M059J (cell line): ENCODE measurements around the gene UBE2K. TPM values are rescaled to one million over a fixed set of nuclear protein-coding genes. Genes with fewer than 3 reads are reported as not detected.
"Not testable (repeated sequence)": the region's sequence is repeated elsewhere in the genome, so short reads cannot be mapped to it uniquely, and the experiment has no call there.

ENCODE experiments used
- DNase-seq: peaks from one replicate; pipeline ENCODE4 v3.0.0-alpha.2; 2012; ENCODE audit warnings: low read depth
- total RNA-seq: library from RNA; depleted of rRNA; stranded (reverse); fragments of >200 nt; shearing (Covaris generic); gene quantifications from 2 replicates; pipeline ENCODE4 v1.2.3, GENCODE V29; 2014

The UBE2K gene
- total RNA-seq, 1 experiment from 2014 or later: 28.1 TPM

DNA sequence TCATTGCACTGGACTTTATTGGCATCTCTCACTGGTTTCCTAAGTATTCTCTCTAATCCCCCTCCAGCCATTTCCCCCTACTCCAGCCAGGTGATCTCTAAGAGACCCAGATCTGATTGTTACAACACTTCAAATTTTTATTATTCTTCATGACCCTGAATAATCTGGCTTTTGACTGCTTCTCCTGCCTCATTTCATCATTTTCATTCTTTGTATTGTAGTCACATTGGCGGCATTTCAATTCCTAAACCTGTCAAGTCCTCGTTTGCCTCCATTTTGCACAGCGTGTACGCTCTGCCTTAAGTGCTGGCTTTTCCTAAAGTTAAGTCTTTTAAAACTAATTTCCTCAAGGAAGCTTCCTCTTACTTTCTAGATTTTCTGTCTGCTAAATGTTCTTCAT is 31.6 kb downstream of the UBE2K start:
- peak; percentile 32 for DNase-seq

GRCh38 chr4:39730072-39730471 is 32.1 kb downstream of the UBE2K start:
- DNase-seq: peak; percentile 45

- DNase-seq: no peak
Observed at GRCh38 chr4:39731908-39732307, 34.0 kb downstream of the UBE2K start.

DNA sequence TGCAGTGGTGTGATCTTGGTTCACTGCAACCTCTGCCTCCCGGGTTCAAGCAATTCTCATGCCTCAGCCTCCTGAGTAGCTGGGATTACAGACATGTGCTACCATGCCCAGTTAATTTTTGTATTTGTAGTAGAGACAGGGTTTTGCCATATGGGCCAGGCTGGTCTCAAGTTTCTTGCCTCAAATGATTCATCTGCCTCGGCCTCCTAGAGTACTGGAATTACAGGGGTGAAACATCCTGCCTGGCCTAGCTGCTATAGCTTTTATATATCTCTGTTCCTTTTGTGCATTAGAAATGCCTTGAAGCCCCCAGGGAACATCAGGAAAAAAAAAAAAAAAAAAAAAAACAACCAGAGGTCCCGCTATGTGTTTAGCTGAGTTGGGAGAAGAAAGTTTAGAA is 34.8 kb downstream of the UBE2K start:
- peak; percentile 83 for DNase-seq

DNA sequence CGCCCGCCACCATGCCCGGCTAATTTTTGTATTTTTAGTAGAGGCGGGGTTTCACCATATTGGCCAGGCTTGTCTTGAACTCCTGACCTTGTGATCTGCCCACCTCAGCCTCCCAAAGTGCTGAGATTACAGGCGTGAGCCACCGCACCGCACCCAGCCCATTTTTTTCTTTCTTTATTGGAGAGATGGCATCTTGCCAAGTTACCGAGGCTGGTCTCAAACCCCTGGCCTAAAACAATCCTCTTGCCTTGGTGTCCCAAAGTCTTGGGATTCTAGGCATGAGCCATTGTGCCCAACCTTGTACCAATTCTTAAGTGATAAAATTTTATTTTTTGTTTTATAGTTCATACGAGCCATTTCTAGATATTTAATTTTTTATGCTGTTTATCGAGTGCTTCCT is 41.7 kb downstream of the UBE2K start:
- not testable (repeated sequence) for DNase-seq

- no peak for DNase-seq
Observed at GRCh38 chr4:39741401-39741800, 43.5 kb downstream of the UBE2K start.

- no peak for DNase-seq
Observed at GRCh38 chr4:39745920-39746319, 48.0 kb downstream of the UBE2K start.

- no peak for DNase-seq
Observed at GRCh38 chr4:39750216-39750615, 52.3 kb downstream of the UBE2K start.

GRCh38 chr4:39754309-39754708 is 56.4 kb downstream of the UBE2K start:
- no peak for DNase-seq

- no peak for DNase-seq
Observed at GRCh38 chr4:39756159-39756558, 58.2 kb downstream of the UBE2K start.

GRCh38 chr4:39758176-39758575 is 60.2 kb downstream of the UBE2K start:
- no peak for DNase-seq

DNA sequence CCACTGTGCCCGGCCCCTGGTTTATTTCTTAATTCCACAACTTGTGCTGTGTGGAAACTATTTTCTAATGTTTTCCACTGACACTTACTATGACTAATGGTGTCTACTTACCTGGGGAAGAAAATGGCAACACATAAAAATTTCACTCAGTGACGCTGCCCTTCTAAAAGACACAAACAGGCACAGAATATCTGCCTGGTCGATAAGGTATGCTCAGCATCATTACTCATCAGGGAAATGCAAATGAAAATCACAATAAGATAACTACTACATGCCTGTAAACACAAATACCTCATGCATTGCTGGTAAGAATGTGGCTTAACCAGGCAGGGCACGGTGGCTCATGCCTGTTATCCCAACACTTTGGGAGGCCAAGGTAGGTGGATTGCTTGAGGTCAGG is 61.6 kb downstream of the UBE2K start:
- DNase-seq: no peak

DNA sequence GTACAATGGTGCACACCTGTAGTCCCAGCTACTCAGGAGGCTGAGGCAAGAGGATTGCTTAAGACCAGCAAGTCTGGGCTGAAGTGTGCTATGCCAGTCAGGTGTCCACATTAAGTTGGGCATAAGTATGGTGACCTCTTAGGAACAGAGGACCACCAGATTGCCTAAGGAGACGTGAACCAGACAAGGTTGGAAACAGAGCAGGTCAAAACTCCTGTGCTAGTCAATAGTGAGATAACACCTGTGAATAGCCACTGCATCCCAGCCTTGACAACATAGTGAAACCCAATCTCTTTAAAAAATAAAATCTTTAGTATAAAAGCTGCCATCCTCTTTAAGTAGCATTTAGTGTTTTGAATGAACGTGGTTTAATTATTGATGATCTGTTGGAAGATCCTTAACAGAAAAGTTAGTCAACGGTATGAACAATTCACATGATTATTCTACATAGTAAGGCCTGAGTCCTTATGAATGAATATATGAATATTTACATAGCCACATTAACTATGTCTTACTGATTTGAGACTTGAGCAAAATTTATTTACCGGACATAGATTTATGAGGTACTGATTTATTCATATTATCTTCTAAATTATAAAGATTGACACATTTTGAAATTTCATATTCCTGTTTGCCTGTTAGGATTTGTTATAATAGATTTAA is 63.2 kb downstream of the UBE2K start:
- DNase-seq: no peak

GRCh38 chr4:39763714-39764572 is 66.0 kb downstream of the UBE2K start:
- no peak for DNase-seq

GRCh38 chr4:39770005-39770404 is 72.1 kb downstream of the UBE2K start:
- DNase-seq: no peak

DNA sequence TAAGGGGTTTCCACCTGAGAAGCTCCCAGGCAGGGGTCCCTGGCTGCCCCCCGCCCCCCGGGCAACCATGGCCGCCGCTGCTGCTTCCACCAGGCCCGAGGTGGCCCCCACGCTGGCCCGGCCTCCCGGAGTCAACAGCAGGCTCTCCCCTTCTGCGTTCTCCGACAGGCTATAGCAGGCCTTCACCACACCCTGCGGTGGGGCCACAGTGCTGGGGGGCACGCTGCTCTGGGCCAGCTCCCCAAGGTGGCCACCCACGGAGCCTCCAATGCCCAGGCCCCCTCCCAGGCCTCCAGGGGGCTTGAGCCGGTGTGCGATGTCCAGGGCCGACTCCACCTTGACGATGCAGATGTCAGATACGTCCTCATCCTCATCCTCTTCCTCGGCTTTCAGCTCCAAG is 72.5 kb downstream of the UBE2K start:
- no peak for DNase-seq

- DNase-seq: no peak
Observed at GRCh38 chr4:39770969-39771724, 73.2 kb downstream of the UBE2K start.

DNA sequence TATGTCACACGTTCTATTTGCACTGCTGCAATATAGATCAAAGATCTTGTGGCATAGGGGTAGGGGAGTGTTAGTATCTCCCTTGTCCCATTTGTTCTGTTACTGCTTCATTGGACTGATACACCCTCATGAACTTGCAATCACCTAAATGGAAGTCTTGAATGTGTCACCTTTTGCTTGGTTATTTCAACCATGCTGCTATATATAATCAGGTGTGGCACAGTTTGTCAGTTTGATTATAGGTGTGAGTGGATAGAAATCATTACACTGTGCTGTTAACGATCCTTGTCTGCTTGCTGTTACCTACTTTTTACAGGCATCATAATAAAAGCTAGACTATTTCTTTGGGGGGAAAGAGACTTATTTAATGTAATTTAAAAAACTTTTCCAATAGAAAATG is 84.1 kb downstream of the UBE2K start:
- not testable (repeated sequence) for DNase-seq

GRCh38 chr4:39785083-39785482 is 87.1 kb downstream of the UBE2K start:
- no peak for DNase-seq

GRCh38 chr4:39786838-39787237 is 88.9 kb downstream of the UBE2K start:
- DNase-seq: no peak

GRCh38 chr4:39792128-39792527 is 94.2 kb downstream of the UBE2K start:
- no peak for DNase-seq

DNA sequence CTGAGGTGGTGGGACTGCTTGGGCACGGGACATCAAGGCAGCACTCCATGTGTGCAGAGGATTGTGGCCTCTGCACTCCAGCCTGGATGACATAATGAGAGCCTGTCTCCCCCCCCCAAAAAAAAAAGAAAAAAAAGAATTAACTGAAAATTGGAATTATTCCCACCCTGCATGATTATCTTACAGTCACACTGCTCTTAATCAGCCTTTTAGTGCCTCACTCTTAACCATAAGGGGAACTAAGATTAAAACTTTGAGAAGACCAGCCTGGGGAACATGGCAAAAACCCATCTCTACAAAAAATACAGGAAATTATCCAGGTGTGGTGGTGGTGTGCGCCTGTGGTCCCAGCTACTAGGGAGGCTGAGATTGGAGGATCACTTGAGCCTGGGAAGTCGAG is 94.6 kb downstream of the UBE2K start:
- DNase-seq: no peak

DNA sequence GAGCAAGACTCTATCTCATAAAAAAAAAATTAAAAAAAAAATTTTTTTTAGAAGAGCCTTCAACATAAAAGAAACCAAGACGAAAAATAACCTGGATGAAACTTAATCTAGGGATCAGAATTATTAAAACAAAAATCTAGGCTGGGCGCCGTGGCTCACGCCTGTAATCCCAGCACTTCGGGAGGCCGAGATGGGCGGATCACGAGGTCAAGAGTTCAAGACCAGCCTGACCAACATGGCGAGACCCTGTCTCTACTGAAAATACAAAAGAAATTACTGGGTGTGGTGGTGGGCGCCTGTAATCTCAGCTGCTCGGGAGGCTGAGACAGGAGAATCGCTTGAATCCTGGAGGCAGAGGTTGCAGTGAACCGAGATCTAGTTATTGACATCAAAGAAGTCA is 95.0 kb downstream of the UBE2K start:
- not testable (repeated sequence) for DNase-seq
